H1 (cell line): Measurements from ENCODE around the gene GATB. TPM values are rescaled to one million over a fixed set of nuclear protein-coding genes. Genes with fewer than 3 reads are reported as not detected.

Experiments
- BRCA1 ChIP-seq: IDR thresholded peaks from 2 replicates; pipeline ENCODE4 v1.6.1; 2012; ENCODE audit warnings: low read depth, low read length, improper control_type of control experiment
- CHD7 ChIP-seq: fragments of 300-600 bp; sonication (generic); IDR thresholded peaks from 2 replicates; pipeline ENCODE4 v1.7.1; 2012; ENCODE audit warnings: low read length, moderate library complexity, mild to moderate bottlenecking, inconsistent platforms; ENCODE audit not compliant: insufficient replicate concordance
- RBBP5 ChIP-seq: IDR thresholded peaks from 2 replicates; pipeline ENCODE4 v1.7.1; 2012; ENCODE audit warnings: low read depth, mild to moderate bottlenecking, inconsistent platforms, low read length, moderate library complexity, borderline replicate concordance
- polyA plus RNA-seq, 7 experiments: library from polyadenylated mRNA; depleted of rRNA in 3 of 7; stranded (reverse) in 5 of 7; unstranded in 2 of 7; fragments of >200 nt in 5 of 7; fragments of 200-250 nt in 2 of 7; gene quantifications; 1 replicate in 5 of 7; 2 replicates in 1 of 7; 4 replicates in 1 of 7; pipeline versions ENCODE4 v1.2.1 to v1.2.3, GENCODE V29; 2011 to 2013; ENCODE audit warnings: missing spikeins in 2 of 7, mixed read lengths in 2 of 7
- total RNA-seq: library from RNA; stranded (reverse); fragmentation: NEBNext Ultra II Directional; extraction: Animal tissue kit (Norgen Biotek cat#: 25700); gene quantifications from 2 replicates; pipeline ENCODE4 v1.2.1, GENCODE V29; 2021

The GATB gene
- total and polyA plus RNA-seq, 2 of the 8 experiments (the other 6 are each of a cell fraction or from before 2014, with no cell fraction given), result 15.3 to 18.0 TPM

GRCh38 chr4:151717314-151717713, 43.5 kb downstream of the GATB start (continued):
- no peak for TF ChIP-seq BRCA1
- no peak for TF ChIP-seq CHD7
- no peak for TF ChIP-seq RBBP5
